IPS DF 4.7 (cell line): Measurements from ENCODE around the gene ITGAL.
"Not testable (repeated sequence)": the region's sequence is repeated elsewhere in the genome, so short reads cannot be mapped to it uniquely, and the experiment has no call there.

ENCODE experiments used
- DNase-seq: peaks from one replicate; pipeline ENCODE4 v3.0.0-alpha.2; 2013; ENCODE audit warnings: low spot score; ENCODE audit errors: extremely low read depth

ITGAL gene

DNA sequence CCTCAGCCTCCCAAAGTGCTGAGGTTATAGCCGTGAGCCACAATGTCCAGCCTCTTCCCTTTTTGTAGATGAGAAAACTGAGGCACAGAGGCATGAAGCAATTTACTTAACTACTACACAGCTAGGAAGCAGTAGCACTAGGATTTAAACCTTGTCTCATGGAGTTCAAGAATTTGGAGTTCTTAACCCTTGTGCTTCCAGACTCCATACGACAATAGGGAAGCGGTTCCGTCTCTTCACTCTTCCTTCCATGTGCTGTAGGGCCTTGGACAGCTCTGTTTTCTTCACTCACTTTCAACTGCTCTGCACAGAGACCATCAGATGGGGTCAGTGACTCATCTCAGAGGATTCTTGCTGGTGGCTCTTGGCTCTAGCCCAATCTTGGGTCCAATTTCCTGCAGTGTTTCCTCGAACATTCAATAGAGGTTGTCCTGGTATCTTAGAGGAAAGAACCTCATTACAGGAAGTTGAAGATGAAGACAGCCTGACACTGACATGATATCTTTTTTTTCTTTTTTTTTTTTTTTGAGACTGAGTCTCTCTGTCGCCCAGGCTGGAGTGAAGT is 19.3 kb downstream of the ITGAL start:
- DNase-seq: no peak

DNA sequence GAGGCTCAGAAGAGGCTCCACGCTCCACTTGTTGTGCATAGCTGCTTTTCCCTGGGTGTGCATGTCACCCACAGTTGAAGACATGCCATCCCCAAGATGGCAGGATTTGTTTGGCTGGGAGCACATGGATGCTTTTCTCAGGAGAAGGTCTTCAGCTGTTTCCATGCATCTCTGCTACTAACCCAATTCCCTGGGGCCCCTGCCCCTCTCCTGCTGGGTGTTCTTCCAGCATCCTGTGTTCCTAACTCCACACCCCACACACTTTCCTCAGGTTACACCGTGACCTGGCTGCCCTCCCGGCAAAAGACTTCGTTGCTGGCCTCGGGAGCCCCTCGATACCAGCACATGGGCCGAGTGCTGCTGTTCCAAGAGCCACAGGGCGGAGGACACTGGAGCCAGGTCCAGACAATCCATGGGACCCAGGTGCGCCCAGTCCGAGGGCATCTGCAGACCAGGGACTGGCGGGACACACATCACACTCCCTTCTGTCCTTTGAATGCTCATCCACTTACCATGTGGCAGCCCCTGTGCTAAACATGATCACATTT is 21.5 kb downstream of the ITGAL start:
- DNase-seq: no peak

DNA sequence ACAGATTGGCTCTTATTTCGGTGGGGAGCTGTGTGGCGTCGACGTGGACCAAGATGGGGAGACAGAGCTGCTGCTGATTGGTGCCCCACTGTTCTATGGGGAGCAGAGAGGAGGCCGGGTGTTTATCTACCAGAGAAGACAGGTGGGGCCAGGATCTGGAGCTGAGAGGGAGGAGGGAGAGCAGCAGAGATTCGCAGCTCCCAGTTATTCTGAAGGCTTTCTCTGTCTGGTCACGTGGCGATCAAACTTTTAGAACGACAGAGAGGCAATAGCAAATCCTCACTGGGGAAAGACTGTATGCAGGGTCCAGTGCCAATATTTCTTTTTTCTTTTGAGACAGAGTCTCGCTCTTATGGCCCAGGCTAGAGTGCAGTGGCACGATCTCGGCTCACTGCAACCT is 22.2 kb downstream of the ITGAL start:
- DNase-seq: no peak

GRCh38 chr16:30499284-30499683 is 26.7 kb downstream of the ITGAL start:
- DNase-seq: no peak

DNA sequence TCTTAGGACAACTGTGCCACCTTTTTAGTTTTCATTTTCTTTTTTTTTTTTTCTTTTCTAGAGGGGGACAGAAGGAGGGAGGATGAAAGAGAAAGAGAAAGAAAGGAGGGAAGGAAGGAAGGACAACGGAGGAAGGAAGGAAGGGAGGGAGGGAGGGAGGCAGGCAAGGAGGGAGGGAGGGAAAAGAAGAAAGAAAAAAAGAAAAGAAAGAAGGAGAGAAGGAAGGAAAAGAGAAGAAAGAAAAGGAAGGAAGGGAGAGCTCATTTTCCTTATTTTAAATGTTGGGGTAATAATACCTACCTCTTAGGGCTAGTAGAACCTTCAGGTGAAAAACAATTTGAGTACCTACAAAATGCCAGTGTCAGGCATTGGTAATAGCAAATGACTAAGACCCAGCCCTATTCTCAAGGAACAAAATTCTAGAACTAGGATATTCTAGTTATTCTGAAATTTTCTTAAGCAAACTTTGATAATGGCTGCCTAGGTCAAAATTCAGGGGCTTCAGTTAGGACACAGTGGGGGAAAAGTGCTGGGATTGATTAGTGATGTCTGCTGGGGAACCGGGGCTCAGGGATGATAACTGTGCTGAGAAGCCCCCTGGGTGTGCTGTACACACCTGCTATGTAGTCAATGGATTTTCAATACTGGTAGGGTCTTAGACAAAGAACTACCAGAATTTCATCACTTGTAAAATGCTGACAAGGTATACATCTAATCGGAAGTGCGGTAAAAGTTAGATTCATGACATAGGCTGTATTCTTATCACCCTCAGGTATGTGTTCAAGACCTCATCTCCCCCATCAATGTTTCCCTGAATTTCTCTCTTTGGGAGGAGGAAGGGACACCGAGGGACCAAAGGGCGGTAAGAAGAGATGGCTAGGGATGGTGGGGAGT is 31.1 kb downstream of the ITGAL start:
- no peak for DNase-seq

GRCh38 chr16:30509081-30509765 is 36.7 kb downstream of the ITGAL start:
- no peak for DNase-seq

DNA sequence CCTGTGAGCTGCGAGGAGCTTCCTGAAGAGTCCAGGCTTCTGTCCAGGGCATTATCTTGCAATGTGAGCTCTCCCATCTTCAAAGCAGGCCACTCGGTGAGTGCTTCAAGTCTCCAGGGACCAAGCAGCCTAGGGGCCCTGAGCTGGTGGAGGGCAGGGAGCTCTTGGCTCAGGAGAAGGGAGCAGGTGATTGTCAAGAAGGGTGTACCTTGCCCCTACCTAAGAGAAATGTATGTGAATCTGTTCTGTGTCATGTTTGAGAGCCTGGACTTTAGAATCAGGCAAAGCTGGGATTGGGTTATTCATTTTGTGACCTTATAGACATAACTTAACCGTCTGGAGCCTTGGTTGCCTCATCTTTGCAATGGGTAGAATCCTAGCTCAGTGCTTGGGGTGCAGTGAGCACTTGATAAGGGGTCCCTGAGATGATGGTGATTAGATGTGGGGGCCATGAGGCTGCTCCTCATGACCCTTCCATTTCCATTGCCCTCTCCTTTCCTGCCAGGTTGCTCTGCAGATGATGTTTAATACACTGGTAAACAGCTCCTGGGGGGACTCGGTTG is 37.9 kb downstream of the ITGAL start:
- DNase-seq: no peak

GRCh38 chr16:30511509-30511908 is 39.0 kb downstream of the ITGAL start:
- no peak for DNase-seq

DNA sequence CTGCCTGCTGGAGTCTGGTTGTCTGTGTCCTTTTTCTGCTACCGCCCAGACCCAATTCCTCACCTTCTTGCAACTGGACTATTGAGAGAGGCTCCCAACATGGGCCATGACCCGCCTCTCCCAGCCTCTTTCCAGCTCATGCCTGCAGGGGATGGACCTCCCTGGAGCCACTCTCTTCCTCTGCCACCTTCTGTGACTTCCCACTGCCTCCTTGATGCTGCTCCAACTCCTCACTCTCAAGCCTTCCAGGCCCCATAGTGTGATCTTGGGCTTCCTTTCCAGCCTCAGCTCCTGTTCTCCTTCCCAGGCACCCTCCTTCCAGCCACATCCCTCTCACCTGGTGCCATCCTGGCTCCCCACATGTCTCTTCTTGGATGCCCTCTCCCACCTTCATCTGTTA is 42.7 kb downstream of the ITGAL start:
- DNase-seq: no peak

GRCh38 chr16:30518552-30518951 is 46.0 kb downstream of the ITGAL start:
- no peak for DNase-seq

- no peak for DNase-seq
These were observed 46.8 kb downstream of the ITGAL start for GRCh38 chr16:30519120-30520049.

- DNase-seq: no peak
These were observed 48.9 kb downstream of the ITGAL start for GRCh38 chr16:30521476-30521872.

GRCh38 chr16:30521873-30522641 is 49.5 kb downstream of the ITGAL start:
- no peak for DNase-seq

- DNase-seq: not testable (repeated sequence)
These were observed 50.3 kb downstream of the ITGAL start for GRCh38 chr16:30522702-30523463.

DNA sequence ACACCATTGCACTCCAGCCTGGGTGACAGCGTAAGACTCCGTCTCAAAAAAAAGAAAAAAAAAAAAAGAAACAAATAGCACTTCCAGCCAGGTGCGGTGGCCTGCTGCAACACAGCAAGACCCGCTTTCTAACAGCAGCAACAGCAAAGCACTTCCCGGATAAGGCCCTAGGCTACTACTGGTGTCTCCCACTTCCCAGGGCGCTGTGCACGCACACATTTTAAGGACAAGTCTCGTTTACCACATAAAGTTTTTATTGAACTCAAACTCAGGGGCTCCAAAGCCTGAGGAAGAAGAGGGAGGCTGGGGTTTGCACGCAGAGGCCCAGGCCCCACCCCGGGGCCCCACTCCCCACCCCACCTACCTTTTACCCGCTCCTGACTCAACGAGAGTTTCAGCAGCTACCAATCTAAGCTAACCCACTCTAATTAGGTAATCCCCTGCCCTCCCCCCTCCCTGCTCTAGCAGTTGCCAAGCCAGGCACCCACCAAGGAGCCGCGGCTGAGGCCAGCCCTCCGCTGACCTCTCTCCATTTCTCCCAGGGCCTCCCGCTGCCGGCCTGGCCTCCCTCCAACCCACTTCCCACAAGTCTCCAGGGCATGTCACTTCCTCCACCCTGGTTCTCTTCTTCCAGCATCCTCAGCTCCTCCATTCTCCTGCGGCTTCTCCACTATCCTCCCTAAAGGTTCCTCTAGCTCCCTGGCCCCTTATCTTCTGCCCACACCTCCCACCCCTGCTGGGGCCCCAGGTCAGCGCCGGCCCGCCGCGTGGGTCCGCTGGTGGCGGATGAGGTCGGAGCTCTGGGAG is 51.4 kb downstream of the ITGAL start:
- no peak for DNase-seq

- DNase-seq: no peak
These were observed 52.3 kb downstream of the ITGAL start for GRCh38 chr16:30524575-30525568.

DNA sequence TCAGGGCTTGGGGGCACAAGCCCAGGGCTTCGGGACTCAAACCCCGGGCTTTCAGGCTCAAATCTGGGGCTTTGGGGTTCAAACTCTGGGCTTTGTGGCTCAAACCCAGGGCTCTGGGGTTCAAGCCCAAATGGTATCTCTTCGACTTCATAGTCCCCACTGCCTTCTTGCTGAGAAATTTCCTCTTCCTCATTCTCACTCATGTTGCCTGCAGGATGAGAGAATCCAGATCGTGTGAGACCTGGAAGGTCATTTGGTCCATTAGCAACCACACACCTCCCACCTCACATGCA is 53.2 kb downstream of the ITGAL start:
- DNase-seq: no peak
